ENCODE results near the gene PAM16. TPM values are rescaled to one million over a fixed set of nuclear protein-coding genes. Genes with fewer than 3 reads are reported as not detected.

Gene PAM16
- total RNA-seq, 1 donor: 20.2 TPM

DNA sequence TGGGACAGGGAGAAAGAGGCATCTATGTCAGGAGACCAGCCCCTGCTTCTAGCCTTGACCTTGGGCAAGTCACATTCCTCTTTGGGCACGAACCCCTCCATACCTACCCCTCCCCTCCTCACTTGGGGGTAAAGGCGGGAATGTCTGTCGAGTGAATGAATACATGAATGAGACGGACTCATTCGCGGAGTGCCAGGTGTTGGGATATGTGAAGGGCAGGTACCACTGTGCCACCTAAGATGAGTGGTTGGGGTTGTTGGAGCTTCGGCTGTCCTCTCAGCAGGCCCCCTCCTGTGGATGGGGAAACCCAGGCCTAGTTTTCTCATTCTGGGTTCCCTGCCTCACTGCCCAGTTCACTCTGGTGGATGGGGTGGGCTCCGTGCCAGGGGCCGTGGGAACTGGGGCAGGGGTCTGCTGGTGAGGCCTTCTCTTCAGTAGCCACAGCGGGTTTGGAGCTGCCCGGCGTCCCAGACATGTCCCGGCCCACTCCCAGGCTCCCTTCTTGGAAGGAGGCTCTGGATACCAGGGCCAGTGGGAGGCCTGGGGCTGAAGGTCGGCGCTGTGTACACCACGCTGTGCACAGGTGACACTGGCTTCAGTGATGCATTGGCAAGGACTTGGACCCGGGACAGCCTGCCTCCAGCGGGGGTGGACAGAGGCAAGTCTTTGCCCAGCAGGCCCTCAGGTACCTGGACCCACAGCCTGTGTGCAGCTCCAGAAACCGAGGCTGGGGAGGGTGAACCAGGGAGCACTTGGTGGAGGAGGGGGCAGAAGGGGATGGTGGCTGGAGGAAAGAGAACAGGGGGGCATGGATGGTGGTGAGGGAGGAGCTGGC is 29.6 kb downstream of the PAM16 start:
- DNase-seq (ENCODE audit: low read depth): no peak
- TF ChIP-seq, protein P1, sequence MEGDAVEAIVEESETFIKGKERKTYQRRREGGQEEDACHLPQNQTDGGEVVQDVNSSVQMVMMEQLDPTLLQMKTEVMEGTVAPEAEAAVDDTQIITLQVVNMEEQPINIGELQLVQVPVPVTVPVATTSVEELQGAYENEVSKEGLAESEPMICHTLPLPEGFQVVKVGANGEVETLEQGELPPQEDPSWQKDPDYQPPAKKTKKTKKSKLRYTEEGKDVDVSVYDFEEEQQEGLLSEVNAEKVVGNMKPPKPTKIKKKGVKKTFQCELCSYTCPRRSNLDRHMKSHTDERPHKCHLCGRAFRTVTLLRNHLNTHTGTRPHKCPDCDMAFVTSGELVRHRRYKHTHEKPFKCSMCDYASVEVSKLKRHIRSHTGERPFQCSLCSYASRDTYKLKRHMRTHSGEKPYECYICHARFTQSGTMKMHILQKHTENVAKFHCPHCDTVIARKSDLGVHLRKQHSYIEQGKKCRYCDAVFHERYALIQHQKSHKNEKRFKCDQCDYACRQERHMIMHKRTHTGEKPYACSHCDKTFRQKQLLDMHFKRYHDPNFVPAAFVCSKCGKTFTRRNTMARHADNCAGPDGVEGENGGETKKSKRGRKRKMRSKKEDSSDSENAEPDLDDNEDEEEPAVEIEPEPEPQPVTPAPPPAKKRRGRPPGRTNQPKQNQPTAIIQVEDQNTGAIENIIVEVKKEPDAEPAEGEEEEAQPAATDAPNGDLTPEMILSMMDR (IDR thresholded peaks at IDR 0.05; ENCODE audit: insufficient read depth, low read length): no peak
- H3K4me3 ChIP-seq (ENCODE audit: low read depth, low read length): no peak overlapping the region

DNA sequence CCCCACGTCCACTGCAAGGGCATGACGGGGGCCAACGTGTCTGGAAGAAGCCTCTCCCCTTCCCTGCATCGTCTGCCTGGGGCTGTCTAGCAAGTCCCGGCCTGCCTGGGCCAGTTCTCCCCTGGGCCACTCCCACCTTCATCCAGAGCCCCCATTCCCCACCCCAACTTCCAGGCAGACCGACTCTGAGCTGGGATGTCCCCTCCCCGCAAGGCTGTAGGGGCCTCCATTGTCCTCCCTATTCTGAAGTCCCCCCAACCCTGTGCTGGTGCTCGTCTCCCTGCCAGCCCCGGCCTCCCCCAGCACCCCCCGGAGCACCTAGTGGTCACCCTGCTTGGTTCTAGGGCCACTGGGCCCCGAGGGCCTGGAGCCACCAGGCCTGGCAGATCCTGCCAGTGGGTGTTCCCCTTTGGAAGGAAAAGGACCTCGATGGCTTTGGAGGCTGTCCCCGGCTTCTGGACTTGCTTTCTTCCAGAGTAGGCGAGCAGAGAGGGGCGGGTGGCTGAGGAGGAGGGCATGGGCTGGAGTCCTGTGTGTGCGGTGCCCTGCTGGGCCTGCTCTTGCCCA is 30.5 kb downstream of the PAM16 start:
- TF ChIP-seq, protein P1 (IDR thresholded peaks at IDR 0.05; ENCODE audit: insufficient read depth, low read length): no peak
- peak overlapping the region; percentile 86 for H3K4me3 ChIP-seq (ENCODE audit: low read depth, low read length)
- DNase-seq (ENCODE audit: low read depth): no peak

DNA sequence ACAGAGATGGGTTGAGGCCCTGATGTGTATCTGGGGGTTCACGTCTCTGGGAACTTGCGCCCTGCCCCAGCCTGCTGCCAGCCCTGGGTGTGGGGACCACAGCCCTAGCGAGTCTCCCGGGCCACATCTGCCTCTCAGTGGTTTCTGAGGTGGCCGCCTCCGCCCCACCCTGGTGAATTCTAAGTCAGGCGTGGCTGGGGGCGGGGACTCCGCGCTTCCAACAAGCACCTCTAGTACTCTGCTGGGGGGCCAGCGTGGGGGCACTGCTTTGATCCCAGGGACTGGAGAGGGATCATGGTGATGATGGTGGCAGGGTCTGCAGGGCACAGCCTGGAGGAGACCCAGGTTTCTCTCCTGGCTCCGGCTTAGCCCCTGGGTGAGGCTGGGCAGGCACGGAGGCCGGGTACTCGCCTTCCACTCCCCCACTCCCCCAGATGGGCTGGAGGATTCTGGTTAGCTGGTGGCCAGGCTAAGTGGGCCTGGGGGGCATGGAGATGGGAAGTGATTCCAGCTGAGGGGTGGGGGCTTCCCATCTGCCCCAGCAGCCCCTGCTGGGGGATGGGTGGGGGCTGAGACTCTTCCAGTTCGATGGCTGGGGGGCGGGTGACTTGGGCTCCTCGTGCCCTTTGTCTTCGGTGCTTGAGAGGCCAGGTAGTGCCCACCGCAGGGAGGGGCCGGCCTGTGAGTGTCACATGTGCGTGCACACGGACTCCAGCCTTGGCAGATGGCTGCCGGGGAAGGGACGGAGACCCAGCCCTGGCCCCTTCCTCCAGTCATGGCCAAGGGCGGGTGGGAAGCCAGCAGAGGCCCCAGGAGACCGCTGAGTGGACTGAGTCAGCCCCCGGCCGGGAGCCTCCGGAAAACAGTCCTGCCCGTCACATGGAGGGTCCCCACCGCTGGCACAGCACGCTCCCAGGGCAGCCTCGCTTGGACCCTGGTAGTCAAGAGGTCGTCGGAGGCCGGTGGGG is 31.4 kb downstream of the PAM16 start:
- TF ChIP-seq, protein P1 (IDR thresholded peaks at IDR 0.05; ENCODE audit: insufficient read depth, low read length): no peak
- no peak for DNase-seq (ENCODE audit: low read depth)
- H3K4me3 ChIP-seq (ENCODE audit: low read depth, low read length): peak overlapping the region; percentile 86

DNA sequence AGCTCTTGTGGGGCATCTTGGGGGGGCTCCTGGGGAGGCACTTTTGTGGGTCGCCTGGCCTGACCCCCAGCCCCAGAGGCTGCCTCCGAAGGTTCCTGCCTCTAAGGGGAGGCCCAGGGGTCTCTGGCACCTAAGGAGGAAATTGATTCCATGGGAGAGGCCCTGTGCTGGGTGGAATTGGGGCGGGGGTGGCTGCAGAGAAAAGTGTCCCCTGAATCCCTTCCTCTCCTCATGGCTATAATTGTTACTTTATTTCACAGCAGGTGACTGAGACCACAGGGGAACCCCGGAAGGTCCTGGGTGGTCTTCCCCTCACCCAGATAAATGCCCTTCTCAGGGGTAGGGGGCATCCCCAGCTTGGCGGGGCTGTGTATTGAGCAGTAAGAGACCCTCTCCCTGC is 32.2 kb downstream of the PAM16 start:
- H3K4me3 ChIP-seq (ENCODE audit: low read depth, low read length): peak overlapping the region; percentile 86

DNA sequence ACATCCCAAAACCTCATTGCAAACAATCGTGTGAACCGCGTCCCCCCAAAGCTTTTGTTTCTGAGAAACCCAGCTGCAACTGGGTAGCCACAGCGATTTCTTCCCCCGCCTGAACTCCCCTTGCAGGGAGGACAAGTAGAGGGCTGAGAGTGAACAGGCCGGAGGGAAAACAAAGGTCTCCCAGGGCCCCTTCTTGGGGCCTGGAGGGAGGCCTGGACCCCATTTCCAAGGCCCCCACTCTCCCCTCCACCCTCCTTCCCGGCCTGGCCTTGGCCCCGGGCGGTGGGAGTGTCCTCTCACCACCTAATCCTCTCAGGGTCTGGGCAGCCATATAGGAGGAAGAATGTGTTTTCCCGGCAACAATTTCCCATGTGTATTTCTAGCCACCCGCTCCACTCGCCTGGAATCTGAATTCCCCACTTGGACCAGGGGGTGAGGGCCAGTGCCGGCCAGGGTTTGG is 32.6 kb downstream of the PAM16 start:
- peak; percentile 44 for DNase-seq (ENCODE audit: low read depth)
- H3K4me3 ChIP-seq (ENCODE audit: low read depth, low read length): peak overlapping the region; percentile 86
- TF ChIP-seq, protein P1 (IDR thresholded peaks at IDR 0.05; ENCODE audit: insufficient read depth, low read length): no peak

More for the DNA sequence above, 32.2 kb downstream of the PAM16 start:
- TF ChIP-seq, protein P1 (IDR thresholded peaks at IDR 0.05; ENCODE audit: insufficient read depth, low read length): no peak
- no peak for DNase-seq (ENCODE audit: low read depth)
